SK-N-SH (cell line): ENCODE measurements around the gene ESF1.

Experiments
- CTCF ChIP-seq: fragments of 200-600 bp; sonication (generic); IDR thresholded peaks from 2 replicates; pipeline ENCODE4 v1.6.1; 2017; ENCODE audit warnings: antibody characterized with exemption, mild to moderate bottlenecking, moderate library complexity
- EP300 ChIP-seq, 2 experiments: IDR thresholded peaks; 2 replicates each; pipeline versions ENCODE4 v1.4.0 to v1.6.1; 2012; ENCODE audit warnings: borderline replicate concordance in 1 of 2, low read depth in 1 of 2, low read length in 1 of 2
- EZH2phosphoT487 ChIP-seq: fragments of 200-600 bp; sonication (generic); IDR thresholded peaks from 2 replicates; pipeline ENCODE4 v1.6.1; 2017; ENCODE audit warnings: low read depth, mixed run types, mild to moderate bottlenecking, antibody characterized with exemption, moderate library complexity, borderline replicate concordance
- GATA2 ChIP-seq: sonication (generic); formaldehyde crosslinking; IDR thresholded peaks from 2 replicates; pipeline ENCODE4 v1.5.0; 2020; ENCODE audit warnings: mild to moderate bottlenecking, missing genetic modification reagents
- JUND ChIP-seq: IDR thresholded peaks from 2 replicates; pipeline ENCODE4 v1.4.0; 2012
- MAX ChIP-seq: IDR thresholded peaks from 2 replicates; pipeline ENCODE4 v1.4.0; 2012; ENCODE audit warnings: low read depth
- MXI1 ChIP-seq: IDR thresholded peaks from 2 replicates; pipeline ENCODE4 v1.6.1; 2012; ENCODE audit warnings: mild to moderate bottlenecking, low read depth, low read length, improper control_type of control experiment
- RAD21 ChIP-seq: IDR thresholded peaks from 2 replicates; pipeline ENCODE4 v1.6.1; 2012; ENCODE audit warnings: mild to moderate bottlenecking, low read length
- RCOR1 ChIP-seq: fragments of 150-350 bp; IDR thresholded peaks from 2 replicates; pipeline ENCODE4 v1.6.1; 2017; ENCODE audit warnings: antibody characterized with exemption, low read length
- USF1 ChIP-seq: IDR thresholded peaks from 2 replicates; pipeline ENCODE4 v1.4.0; 2012; ENCODE audit warnings: low read depth, borderline replicate concordance
- ZBTB33 ChIP-seq: IDR thresholded peaks from 2 replicates; pipeline ENCODE4 v1.4.0; 2012; ENCODE audit warnings: low read depth, borderline replicate concordance

GRCh38 chr20:13791540-13792459 is 7.1 kb upstream of the ESF1 start:
- TF ChIP-seq CTCF = no peak
- TF ChIP-seq MAX = no peak
- no peak for TF ChIP-seq RCOR1
- no peak for TF ChIP-seq EP300 (IDR thresholded peaks at IDR 0.05; ENCODE audit: borderline replicate concordance in 1 of 2, low read depth in 1 of 2, low read length in 1 of 2)
- no peak for TF ChIP-seq USF1
- TF ChIP-seq GATA2 = no peak
- no peak for TF ChIP-seq MXI1
- TF ChIP-seq JUND = no peak
- no peak for TF ChIP-seq EZH2phosphoT487
- no peak for TF ChIP-seq ZBTB33
- TF ChIP-seq RAD21 = no peak
